Effector memory CD8-positive, alpha-beta T cell (primary cell): ENCODE data around the gene IFNB1.

Experiments used
- ATAC-seq: fragments of 150-1000 bp; cut with Tn5 transposase; replicated peaks from 2 replicates; pipeline ENCODE4 v1.10.0; 2021; ENCODE audit warnings: mild to moderate bottlenecking, moderate library complexity
- DNase-seq, 3 experiments: peaks; one replicate each; pipeline ENCODE4 v3.0.0; 2021
- H3K27ac Mint-ChIP-seq, 2 donors: one replicate each; pipeline ENCODE4 v1.8.0; 2022; ENCODE audit warnings: mild to moderate bottlenecking in 2 of 2, mixed read lengths in 2 of 2, moderate library complexity in 2 of 2
- H3K27me3 Mint-ChIP-seq, 2 donors: one replicate each; pipeline ENCODE4 v1.8.0; 2022; ENCODE audit warnings: mixed read lengths in 2 of 2
- H3K36me3 Mint-ChIP-seq: one replicate; pipeline ENCODE4 v1.8.0; 2022; ENCODE audit warnings: mild to moderate bottlenecking, moderate library complexity, mixed read lengths; ENCODE audit not compliant: insufficient read depth
- H3K4me1 Mint-ChIP-seq, 2 donors: one replicate each; pipeline ENCODE4 v1.8.0; 2022; ENCODE audit warnings: low read depth in 2 of 2, mixed read lengths in 2 of 2
- H3K4me3 Mint-ChIP-seq, 2 donors: one replicate each; pipeline ENCODE4 v1.8.0; 2022; ENCODE audit warnings: mild to moderate bottlenecking in 2 of 2, mixed read lengths in 2 of 2, moderate library complexity in 2 of 2
- H3K9me3 Mint-ChIP-seq, 2 donors: one replicate each; pipeline ENCODE4 v1.8.0; 2022; ENCODE audit warnings: mixed read lengths in 2 of 2

The IFNB1 gene

DNA sequence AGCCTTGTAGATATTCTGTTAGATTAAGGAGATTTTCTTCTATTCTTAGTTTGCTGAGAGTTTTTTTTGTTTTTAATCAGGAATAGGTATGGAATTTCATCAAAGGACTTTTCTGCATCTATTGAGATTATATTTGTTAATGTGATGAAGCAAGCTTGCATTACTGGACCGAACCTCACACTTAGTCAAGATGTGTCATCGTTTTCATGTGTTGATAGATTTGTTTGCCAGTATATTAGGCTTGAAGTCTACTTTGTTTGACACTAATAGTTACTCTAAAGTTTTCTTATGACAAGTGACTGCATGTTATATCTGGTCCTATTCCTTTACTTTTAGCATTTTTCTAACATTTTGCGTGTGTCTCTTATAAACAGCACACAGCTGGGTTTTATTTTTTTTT is 33.9 kb downstream of the IFNB1 start:
- ATAC-seq (no peak), DNase-seq (no peak)
- Mint-ChIP-seq H3K27me3 (no peaks in the 10 kb centered on the region), H3K4me1 (peaks cover 5 to 7% of the 10 kb centered on the region in 2 donors), H3K36me3 (no peaks in the 10 kb centered on the region), H3K9me3 (no peaks in the 10 kb centered on the region), H3K27ac (no peak overlapping the region), H3K4me3 (no peak overlapping the region)

DNA sequence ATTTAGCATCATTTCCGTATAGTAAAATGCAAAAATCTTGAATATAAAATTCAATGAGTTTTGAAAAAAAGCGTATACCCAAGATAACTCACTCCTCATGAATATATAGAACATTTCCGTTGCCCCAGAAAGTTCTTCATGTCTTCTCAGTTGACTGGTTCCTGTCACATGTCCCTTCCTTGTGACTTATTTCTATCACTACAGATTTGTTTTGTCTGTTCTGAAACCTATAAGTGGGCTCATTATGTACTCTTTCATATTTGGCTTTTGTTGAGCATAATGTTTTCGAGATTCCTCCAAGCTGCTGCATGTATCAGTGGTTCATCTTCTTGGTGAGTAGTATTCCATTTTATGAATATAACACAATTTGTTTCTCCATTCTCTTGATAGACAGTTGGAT is 35.3 kb downstream of the IFNB1 start:
- ATAC-seq: no peak
- H3K27ac Mint-ChIP-seq: no peak overlapping the region
- H3K4me1 Mint-ChIP-seq: peaks cover 5 to 7% of the 10 kb centered on the region in 2 donors
- no peaks in the 10 kb centered on the region for H3K36me3 Mint-ChIP-seq
- no peak overlapping the region for H3K4me3 Mint-ChIP-seq
- no peaks in the 10 kb centered on the region for H3K27me3 Mint-ChIP-seq
- no peaks in the 10 kb centered on the region for H3K9me3 Mint-ChIP-seq
- DNase-seq: no peak

- ATAC-seq (no peak), DNase-seq (no peak)
- Mint-ChIP-seq H3K36me3 (no peaks in the 10 kb centered on the region), H3K27ac (peak overlapping the region in 1 of 2 donors; percentile 84), H3K27me3 (no peaks in the 10 kb centered on the region), H3K4me3 (peak overlapping the region in 1 of 2 donors; percentile 27), H3K4me1 (peaks cover 5 to 10% of the 10 kb centered on the region in 2 donors), H3K9me3 (no peaks in the 10 kb centered on the region)
Measured at GRCh38 chr9:21039302-21039701, 38.4 kb downstream of the IFNB1 start.

DNA sequence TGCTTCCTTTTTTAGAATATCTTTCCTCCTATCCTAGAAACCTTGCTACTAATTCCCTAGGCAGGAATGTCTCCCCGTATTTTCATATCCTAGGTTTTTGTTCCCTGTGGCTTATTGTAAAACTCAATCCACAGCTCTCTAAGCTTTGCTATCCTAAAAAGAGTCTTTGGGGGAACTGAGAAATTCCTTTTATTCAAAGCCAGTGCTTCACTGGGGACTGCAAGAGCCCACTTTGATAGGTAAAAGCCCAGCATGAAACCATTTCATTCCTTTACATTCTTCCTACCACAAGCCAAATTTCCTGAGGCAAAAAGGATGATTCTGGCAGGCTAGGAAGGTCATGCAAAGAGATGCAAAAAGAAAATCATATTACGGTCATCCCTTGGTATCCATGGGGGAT is 40.5 kb downstream of the IFNB1 start:
- no peak overlapping the region for H3K4me3 Mint-ChIP-seq
- H3K27ac Mint-ChIP-seq: no peak overlapping the region
- DNase-seq: no peak
- H3K36me3 Mint-ChIP-seq: no peaks in the 10 kb centered on the region
- H3K9me3 Mint-ChIP-seq: no peaks in the 10 kb centered on the region
- no peak for ATAC-seq
- no peaks in the 10 kb centered on the region for H3K27me3 Mint-ChIP-seq
- peaks cover 11 to 25% of the 10 kb centered on the region in 2 donors for H3K4me1 Mint-ChIP-seq

GRCh38 chr9:21031808-21032183 is 45.9 kb downstream of the IFNB1 start:
- Mint-ChIP-seq H3K4me1 (peaks cover 14 to 35% of the 10 kb centered on the region in 2 donors), H3K27ac (no peak overlapping the region), H3K36me3 (peaks cover 7% of the 10 kb centered on the region)

DNA sequence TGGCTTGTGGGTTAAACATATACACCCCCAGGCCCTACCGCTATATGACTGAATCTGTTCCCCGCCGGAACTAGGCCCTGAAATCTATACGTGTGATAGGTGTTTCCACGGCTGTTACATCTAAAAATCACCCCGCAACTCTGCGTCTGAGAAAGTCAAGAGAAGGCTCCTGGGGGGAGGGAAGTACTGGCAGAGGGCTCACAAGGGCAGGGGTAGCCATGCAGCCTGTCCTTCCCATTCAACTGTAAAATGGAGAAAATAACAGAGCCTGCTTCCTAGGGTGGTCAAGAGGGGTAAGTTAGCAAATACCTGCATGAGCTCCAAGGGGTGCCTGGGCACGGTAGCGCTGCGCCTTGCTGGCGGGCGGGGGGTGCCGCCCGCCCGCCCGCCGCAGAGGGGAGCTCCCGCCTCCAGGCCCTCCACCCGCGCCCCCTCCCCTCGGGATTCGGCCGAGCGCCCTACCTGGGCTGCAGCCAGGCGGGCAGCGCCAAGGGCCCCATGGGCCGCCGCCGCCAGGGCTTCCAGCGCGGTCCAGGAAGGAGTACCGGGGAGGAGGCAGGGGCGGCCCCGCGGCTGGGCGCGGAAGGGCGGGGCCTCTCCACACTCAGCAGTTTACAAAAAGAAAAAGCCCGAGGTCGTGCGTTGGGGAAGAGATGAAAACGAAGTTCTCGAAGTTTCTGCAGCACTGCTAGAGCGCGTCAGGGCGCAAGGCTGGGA is 46.5 kb downstream of the IFNB1 start, which contains the start of gene HACD4:
Gene HACD4, minus strand, starts transcription at position 550 of the 717 bp plus-strand sequence. Its CDS starts 50 bp downstream, at position 500.
- DNase-seq (peak; percentile 58 to 61 (median 61)), ATAC-seq (peak; percentile 85)
- peaks cover 15 to 40% of the 10 kb centered on the region in 2 donors for H3K4me1 Mint-ChIP-seq
- no peaks in the 10 kb centered on the region for H3K27me3 Mint-ChIP-seq
- H3K27ac Mint-ChIP-seq: no peak within 1 kb of the TSS
- H3K9me3 Mint-ChIP-seq: no peaks in the 10 kb centered on the region
- H3K4me3 Mint-ChIP-seq: no peak within 1 kb of the TSS
- H3K36me3 Mint-ChIP-seq: peaks cover 10% of the 10 kb centered on the region

More at GRCh38 chr9:21031808-21032183, 45.9 kb downstream of the IFNB1 start:
- ATAC-seq (no peak), DNase-seq (no peak)
- H3K9me3 Mint-ChIP-seq: no peaks in the 10 kb centered on the region
- no peaks in the 10 kb centered on the region for H3K27me3 Mint-ChIP-seq
- H3K4me3 Mint-ChIP-seq: no peak overlapping the region

- H3K36me3 Mint-ChIP-seq: peaks cover 18% of the 10 kb centered on the region
- no peaks in the 10 kb centered on the region for H3K9me3 Mint-ChIP-seq
- no peak overlapping the region for H3K27ac Mint-ChIP-seq
- peak; percentile 1 to 24 (median 4) for DNase-seq
- H3K27me3 Mint-ChIP-seq: no peaks in the 10 kb centered on the region
- peaks cover 20 to 43% of the 10 kb centered on the region in 2 donors for H3K4me1 Mint-ChIP-seq
- ATAC-seq: peak; percentile 48
- H3K4me3 Mint-ChIP-seq: no peak overlapping the region
Measured at GRCh38 chr9:21030389-21031035, 47.2 kb downstream of the IFNB1 start.

DNA sequence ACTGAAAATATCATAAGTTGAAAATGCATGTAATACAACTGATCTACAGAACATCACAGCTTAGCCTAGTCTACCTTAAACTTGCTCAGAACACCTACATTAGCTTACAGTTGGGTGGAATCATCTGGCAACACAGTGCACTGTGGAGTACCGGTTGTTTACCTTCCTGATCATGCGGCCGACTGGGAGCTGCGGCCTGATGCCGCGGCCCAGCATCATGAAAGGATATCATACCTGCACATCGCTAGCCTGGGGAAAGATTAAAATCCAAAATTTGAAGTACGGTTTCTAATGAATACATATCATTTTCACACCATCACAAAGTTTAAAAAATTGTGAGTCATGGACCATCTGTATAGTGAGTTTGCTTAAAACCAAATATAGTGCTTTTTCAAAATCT is 48.1 kb downstream of the IFNB1 start:
- no peak overlapping the region for H3K4me3 Mint-ChIP-seq
- H3K27me3 Mint-ChIP-seq: no peaks in the 10 kb centered on the region
- no peak overlapping the region for H3K27ac Mint-ChIP-seq
- ATAC-seq: no peak
- H3K36me3 Mint-ChIP-seq: peaks cover 22% of the 10 kb centered on the region
- no peak for DNase-seq
- peaks cover 20 to 43% of the 10 kb centered on the region in 2 donors for H3K4me1 Mint-ChIP-seq
- H3K9me3 Mint-ChIP-seq: no peaks in the 10 kb centered on the region

DNA sequence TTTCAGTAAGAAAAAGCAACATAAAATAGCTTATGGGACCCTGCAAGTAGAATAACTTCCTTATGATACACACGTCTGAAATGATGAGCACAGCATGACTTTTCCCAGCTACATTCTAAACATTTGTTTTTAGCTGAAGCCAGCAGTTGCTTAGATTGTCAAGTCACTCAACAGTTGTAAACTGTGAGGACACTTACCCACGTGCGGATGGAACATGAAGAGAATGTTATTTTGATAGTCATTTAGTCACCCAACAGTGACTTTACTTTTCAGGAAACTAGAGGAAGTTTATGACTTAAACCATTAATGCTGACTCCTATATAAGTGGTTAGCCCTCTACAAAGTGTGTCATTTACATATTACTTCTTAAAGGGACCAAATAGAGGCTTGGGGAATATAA is 49.3 kb downstream of the IFNB1 start:
- H3K27me3 Mint-ChIP-seq: no peaks in the 10 kb centered on the region
- H3K4me1 Mint-ChIP-seq: peaks cover 20 to 37% of the 10 kb centered on the region in 2 donors
- no peaks in the 10 kb centered on the region for H3K9me3 Mint-ChIP-seq
- peaks cover 31% of the 10 kb centered on the region for H3K36me3 Mint-ChIP-seq
- H3K27ac Mint-ChIP-seq: peak overlapping the region in 1 of 2 donors; percentile 24
- no peak overlapping the region for H3K4me3 Mint-ChIP-seq
- DNase-seq (no peak), ATAC-seq (no peak)

DNA sequence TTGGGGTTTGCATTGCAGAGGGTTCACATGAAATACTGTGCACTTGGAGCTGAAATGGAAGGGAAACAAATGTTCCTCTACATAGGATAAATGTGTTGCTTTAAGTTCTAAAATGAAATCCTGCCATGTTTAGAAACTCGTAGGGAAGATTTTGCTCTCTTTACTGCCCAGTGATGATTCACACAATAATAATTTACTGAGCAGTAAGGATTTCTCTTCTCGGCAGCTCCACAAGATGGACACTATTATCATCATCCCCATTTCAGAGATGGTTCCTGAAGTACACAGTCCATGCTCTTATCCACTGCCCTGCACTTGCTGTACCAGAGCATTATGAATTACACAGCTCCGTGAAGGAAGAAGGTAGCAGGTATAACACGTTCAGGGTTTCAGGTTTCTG is 50.4 kb downstream of the IFNB1 start:
- Mint-ChIP-seq H3K36me3 (peaks cover 31% of the 10 kb centered on the region), H3K27ac (peak overlapping the region in 1 of 2 donors; percentile 10), H3K4me1 (peaks cover 17 to 26% of the 10 kb centered on the region in 2 donors), H3K4me3 (no peak overlapping the region), H3K27me3 (no peaks in the 10 kb centered on the region), H3K9me3 (no peaks in the 10 kb centered on the region)
- DNase-seq (no peak), ATAC-seq (no peak)
